K562 (cell line): ENCODE results near the gene AMER3. TPM values are rescaled to one million over a fixed set of nuclear protein-coding genes. Genes with fewer than 3 reads are reported as not detected.

ENCODE experiments used
- ARID1B ChIP-seq: fragments of 450-650 bp; IDR thresholded peaks from 2 replicates; pipeline ENCODE4 v1.6.1; 2016; ENCODE audit warnings: antibody characterized with exemption, mild to moderate bottlenecking, inconsistent platforms
- BACH1 ChIP-seq: fragments of 200-800 bp; sonication (Bioruptor generic); IDR thresholded peaks from 2 replicates; pipeline ENCODE4 v1.6.1; 2016; ENCODE audit warnings: missing genetic modification characterization, missing compliant biosample characterization
- COPS2 ChIP-seq: fragments of 450-650 bp; conservative IDR thresholded peaks from 2 replicates; pipeline ENCODE4 v1.6.1; 2016; ENCODE audit warnings: mild to moderate bottlenecking, moderate library complexity
- EP300 ChIP-seq: IDR thresholded peaks from 2 replicates; pipeline ENCODE4 v1.6.1; 2012; ENCODE audit warnings: low read length, improper control_type of control experiment
- HMG20A ChIP-seq: fragments of 450-650 bp; formaldehyde crosslinking; conservative IDR thresholded peaks from 2 replicates; pipeline ENCODE4 v1.4.0; 2020; ENCODE audit warnings: mild to moderate bottlenecking, mixed read lengths
- JUNB ChIP-seq: fragments of 450-650 bp; formaldehyde crosslinking; conservative IDR thresholded peaks from 2 replicates; pipeline ENCODE4 v1.4.0; 2020; ENCODE audit warnings: mild to moderate bottlenecking
- KHSRP ChIP-seq: fragments of 450-650 bp; IDR thresholded peaks from 2 replicates; pipeline ENCODE4 v1.6.1; 2017
- KLF16 ChIP-seq: IDR thresholded peaks from 2 replicates; pipeline ENCODE4 v1.6.1; 2016; ENCODE audit warnings: antibody characterized with exemption
- MTA2 ChIP-seq: fragments of 450-650 bp; IDR thresholded peaks from 2 replicates; pipeline ENCODE4 v1.6.1; 2016; ENCODE audit warnings: low read depth
- RB1 ChIP-seq: fragments of 450-650 bp; IDR thresholded peaks from 2 replicates; pipeline ENCODE4 v1.6.1; 2017; ENCODE audit warnings: low read depth, mild to moderate bottlenecking
- SLC30A9 ChIP-seq: fragments of 250-450 bp; sonication (Bioruptor Pico); IDR thresholded peaks from 2 replicates; pipeline ENCODE4 v1.8.0; 2022; ENCODE audit warnings: mild to moderate bottlenecking, moderate library complexity
- TSC22D4 ChIP-seq: fragments of 450-650 bp; IDR thresholded peaks from 2 replicates; pipeline ENCODE4 v1.6.1; 2016; ENCODE audit warnings: missing genetic modification characterization, missing biosample characterization, control low read depth
- polyA plus RNA-seq, 8 experiments: library from polyadenylated mRNA; depleted of rRNA in 4 of 8; stranded (reverse) in 5 of 8; unstranded in 3 of 8; fragments of >200 nt; fragmentation: Nextera tagmentation in 2 of 8; fragmentation: Illumina TruSeq in 1 of 8; extraction: Ambion mirVana in 2 of 8; extraction: Trizol in 1 of 8; gene quantifications; 2 replicates each; pipeline versions ENCODE4 v1.2.1 to v1.2.3, GENCODE V29; 2011 to 2014; ENCODE audit warnings: inconsistent platforms in 1 of 8, missing spikeins in 1 of 8
- total RNA-seq, 7 experiments: library from RNA; depleted of rRNA in 6 of 7; stranded (reverse); fragments of >200 nt in 6 of 7; fragmentation: Illumina TruSeq in 2 of 7; extraction: Trizol in 2 of 7; gene quantifications; 2 replicates each; pipeline versions ENCODE4 v1.2.1 to v1.2.3, GENCODE V29; 2011 to 2021; ENCODE audit warnings: low replicate concordance in 1 of 7
- TF ChIP-seq, protein P1 (sequence below): fragments of 250-450 bp; sonication (Bioruptor Pico); IDR thresholded peaks from 2 replicates; pipeline ENCODE4 v1.8.0; 2021; ENCODE audit warnings: moderate library complexity, mild to moderate bottlenecking, inconsistent platforms
- TF ChIP-seq, protein P2 (sequence below): fragments of 450-650 bp; IDR thresholded peaks from 2 replicates; pipeline ENCODE4 v1.6.1; 2016; ENCODE audit warnings: missing biosample characterization, missing genetic modification characterization
- TF ChIP-seq, protein P3 (sequence below), 3 experiments: fragments of 200-800 bp in 1 of 3; fragments of 250-450 bp in 1 of 3; fragments of 450-650 bp in 1 of 3; sonication (Bioruptor Pico) in 1 of 3; sonication (Bioruptor generic) in 1 of 3; formaldehyde crosslinking in 1 of 3; IDR thresholded peaks; 2 replicates each; pipeline versions ENCODE4 v1.6.1 to v1.8.0; 2016 to 2022; ENCODE audit warnings: mild to moderate bottlenecking in 2 of 3, missing genetic modification characterization in 2 of 3, missing compliant biosample characterization in 1 of 3, moderate library complexity in 1 of 3
- TF ChIP-seq, protein P4 (sequence below): sonication (generic); formaldehyde crosslinking; IDR thresholded peaks from 2 replicates; pipeline ENCODE4 v1.8.0; 2023; ENCODE audit warnings: missing genetic modification reagents, mild to moderate bottlenecking, borderline replicate concordance

The AMER3 gene
- total and polyA plus RNA-seq, 9 of the 15 experiments (the other 6 are each of a cell fraction or from before 2014, with no cell fraction given), result not detected

DNA sequence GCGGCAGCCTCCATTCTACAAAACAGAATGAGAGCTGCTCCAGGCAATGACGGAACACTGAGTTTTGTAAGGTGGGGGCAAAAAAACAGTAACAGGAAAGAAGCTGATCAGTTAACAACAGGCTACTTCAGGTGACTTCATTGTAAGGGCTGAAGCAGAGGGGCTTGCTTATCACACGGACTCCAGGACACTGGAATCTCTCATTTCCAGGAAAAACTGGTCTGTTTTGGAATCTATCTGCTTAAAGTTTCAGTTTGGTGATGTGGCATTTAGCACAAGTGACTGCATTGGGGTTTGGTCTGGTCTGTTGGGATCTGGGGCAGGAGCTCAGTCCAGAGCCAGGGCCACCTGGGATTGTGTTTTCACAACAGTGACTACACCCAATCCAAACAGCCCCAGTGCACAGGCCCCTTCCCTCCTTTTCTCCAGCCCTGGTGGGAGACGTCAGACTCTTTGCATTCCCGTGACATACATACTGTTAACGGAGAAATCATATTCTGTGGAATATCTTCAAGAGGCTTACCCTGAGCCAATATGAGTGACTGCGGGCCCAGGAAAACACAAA is 14.1 kb downstream of the AMER3 start (continued):
- TF ChIP-seq, protein P1, sequence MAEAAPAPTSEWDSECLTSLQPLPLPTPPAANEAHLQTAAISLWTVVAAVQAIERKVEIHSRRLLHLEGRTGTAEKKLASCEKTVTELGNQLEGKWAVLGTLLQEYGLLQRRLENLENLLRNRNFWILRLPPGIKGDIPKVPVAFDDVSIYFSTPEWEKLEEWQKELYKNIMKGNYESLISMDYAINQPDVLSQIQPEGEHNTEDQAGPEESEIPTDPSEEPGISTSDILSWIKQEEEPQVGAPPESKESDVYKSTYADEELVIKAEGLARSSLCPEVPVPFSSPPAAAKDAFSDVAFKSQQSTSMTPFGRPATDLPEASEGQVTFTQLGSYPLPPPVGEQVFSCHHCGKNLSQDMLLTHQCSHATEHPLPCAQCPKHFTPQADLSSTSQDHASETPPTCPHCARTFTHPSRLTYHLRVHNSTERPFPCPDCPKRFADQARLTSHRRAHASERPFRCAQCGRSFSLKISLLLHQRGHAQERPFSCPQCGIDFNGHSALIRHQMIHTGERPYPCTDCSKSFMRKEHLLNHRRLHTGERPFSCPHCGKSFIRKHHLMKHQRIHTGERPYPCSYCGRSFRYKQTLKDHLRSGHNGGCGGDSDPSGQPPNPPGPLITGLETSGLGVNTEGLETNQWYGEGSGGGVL (CRISPR knock-in tag), result no peak
- TF ChIP-seq TSC22D4 (tag) (no peak), ARID1B (peak; percentile 80), HMG20A (CRISPR knock-in tag) (no peak), RB1 (no peak), EP300 (peak; percentile 67), MTA2 (0 out of 2 replicates have a peak, but pooled peaks have one; percentile 17), BACH1 (no peak), COPS2 (no peak), SLC30A9 (no peak), JUNB (CRISPR knock-in tag) (no peak), KHSRP (no peak), KLF16 (no peak)
- TF ChIP-seq, protein P2, sequence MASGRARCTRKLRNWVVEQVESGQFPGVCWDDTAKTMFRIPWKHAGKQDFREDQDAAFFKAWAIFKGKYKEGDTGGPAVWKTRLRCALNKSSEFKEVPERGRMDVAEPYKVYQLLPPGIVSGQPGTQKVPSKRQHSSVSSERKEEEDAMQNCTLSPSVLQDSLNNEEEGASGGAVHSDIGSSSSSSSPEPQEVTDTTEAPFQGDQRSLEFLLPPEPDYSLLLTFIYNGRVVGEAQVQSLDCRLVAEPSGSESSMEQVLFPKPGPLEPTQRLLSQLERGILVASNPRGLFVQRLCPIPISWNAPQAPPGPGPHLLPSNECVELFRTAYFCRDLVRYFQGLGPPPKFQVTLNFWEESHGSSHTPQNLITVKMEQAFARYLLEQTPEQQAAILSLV, result no peak
- TF ChIP-seq, protein P3, sequence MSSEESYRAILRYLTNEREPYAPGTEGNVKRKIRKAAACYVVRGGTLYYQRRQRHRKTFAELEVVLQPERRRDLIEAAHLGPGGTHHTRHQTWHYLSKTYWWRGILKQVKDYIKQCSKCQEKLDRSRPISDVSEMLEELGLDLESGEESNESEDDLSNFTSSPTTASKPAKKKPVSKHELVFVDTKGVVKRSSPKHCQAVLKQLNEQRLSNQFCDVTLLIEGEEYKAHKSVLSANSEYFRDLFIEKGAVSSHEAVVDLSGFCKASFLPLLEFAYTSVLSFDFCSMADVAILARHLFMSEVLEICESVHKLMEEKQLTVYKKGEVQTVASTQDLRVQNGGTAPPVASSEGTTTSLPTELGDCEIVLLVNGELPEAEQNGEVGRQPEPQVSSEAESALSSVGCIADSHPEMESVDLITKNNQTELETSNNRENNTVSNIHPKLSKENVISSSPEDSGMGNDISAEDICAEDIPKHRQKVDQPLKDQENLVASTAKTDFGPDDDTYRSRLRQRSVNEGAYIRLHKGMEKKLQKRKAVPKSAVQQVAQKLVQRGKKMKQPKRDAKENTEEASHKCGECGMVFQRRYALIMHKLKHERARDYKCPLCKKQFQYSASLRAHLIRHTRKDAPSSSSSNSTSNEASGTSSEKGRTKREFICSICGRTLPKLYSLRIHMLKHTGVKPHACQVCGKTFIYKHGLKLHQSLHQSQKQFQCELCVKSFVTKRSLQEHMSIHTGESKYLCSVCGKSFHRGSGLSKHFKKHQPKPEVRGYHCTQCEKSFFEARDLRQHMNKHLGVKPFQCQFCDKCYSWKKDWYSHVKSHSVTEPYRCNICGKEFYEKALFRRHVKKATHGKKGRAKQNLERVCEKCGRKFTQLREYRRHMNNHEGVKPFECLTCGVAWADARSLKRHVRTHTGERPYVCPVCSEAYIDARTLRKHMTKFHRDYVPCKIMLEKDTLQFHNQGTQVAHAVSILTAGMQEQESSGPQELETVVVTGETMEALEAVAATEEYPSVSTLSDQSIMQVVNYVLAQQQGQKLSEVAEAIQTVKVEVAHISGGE (CRISPR knock-in tag; IDR thresholded peaks at IDR 0.05), result no peak
- TF ChIP-seq, protein P4, sequence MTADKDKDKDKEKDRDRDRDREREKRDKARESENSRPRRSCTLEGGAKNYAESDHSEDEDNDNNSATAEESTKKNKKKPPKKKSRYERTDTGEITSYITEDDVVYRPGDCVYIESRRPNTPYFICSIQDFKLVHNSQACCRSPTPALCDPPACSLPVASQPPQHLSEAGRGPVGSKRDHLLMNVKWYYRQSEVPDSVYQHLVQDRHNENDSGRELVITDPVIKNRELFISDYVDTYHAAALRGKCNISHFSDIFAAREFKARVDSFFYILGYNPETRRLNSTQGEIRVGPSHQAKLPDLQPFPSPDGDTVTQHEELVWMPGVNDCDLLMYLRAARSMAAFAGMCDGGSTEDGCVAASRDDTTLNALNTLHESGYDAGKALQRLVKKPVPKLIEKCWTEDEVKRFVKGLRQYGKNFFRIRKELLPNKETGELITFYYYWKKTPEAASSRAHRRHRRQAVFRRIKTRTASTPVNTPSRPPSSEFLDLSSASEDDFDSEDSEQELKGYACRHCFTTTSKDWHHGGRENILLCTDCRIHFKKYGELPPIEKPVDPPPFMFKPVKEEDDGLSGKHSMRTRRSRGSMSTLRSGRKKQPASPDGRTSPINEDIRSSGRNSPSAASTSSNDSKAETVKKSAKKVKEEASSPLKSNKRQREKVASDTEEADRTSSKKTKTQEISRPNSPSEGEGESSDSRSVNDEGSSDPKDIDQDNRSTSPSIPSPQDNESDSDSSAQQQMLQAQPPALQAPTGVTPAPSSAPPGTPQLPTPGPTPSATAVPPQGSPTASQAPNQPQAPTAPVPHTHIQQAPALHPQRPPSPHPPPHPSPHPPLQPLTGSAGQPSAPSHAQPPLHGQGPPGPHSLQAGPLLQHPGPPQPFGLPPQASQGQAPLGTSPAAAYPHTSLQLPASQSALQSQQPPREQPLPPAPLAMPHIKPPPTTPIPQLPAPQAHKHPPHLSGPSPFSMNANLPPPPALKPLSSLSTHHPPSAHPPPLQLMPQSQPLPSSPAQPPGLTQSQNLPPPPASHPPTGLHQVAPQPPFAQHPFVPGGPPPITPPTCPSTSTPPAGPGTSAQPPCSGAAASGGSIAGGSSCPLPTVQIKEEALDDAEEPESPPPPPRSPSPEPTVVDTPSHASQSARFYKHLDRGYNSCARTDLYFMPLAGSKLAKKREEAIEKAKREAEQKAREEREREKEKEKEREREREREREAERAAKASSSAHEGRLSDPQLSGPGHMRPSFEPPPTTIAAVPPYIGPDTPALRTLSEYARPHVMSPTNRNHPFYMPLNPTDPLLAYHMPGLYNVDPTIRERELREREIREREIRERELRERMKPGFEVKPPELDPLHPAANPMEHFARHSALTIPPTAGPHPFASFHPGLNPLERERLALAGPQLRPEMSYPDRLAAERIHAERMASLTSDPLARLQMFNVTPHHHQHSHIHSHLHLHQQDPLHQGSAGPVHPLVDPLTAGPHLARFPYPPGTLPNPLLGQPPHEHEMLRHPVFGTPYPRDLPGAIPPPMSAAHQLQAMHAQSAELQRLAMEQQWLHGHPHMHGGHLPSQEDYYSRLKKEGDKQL (CRISPR knock-in tag), result no peak
